Astrocyte (in vitro differentiated cells and primary cell): Measurements from ENCODE around the gene ACTRT2.

Source experiments
- CTCF ChIP-seq: IDR thresholded peaks from 2 replicates; pipeline ENCODE4 v1.5.1; 2011; ENCODE audit warnings: low read depth, mild to moderate bottlenecking, inconsistent platforms, low read length, moderate library complexity; ENCODE audit not compliant: insufficient read depth
- EZH2 ChIP-seq: IDR thresholded peaks from 2 replicates; pipeline ENCODE4 v1.6.1; 2012; ENCODE audit warnings: mild to moderate bottlenecking, low read length, inconsistent platforms; ENCODE audit not compliant: insufficient read depth

- no peak for TF ChIP-seq CTCF
- no peak for TF ChIP-seq EZH2
Observed at GRCh38 chr1:3030663-3031381, 9.6 kb downstream of the ACTRT2 start.
